ENCODE data around the gene ERGIC3.

ERGIC3 gene

DNA sequence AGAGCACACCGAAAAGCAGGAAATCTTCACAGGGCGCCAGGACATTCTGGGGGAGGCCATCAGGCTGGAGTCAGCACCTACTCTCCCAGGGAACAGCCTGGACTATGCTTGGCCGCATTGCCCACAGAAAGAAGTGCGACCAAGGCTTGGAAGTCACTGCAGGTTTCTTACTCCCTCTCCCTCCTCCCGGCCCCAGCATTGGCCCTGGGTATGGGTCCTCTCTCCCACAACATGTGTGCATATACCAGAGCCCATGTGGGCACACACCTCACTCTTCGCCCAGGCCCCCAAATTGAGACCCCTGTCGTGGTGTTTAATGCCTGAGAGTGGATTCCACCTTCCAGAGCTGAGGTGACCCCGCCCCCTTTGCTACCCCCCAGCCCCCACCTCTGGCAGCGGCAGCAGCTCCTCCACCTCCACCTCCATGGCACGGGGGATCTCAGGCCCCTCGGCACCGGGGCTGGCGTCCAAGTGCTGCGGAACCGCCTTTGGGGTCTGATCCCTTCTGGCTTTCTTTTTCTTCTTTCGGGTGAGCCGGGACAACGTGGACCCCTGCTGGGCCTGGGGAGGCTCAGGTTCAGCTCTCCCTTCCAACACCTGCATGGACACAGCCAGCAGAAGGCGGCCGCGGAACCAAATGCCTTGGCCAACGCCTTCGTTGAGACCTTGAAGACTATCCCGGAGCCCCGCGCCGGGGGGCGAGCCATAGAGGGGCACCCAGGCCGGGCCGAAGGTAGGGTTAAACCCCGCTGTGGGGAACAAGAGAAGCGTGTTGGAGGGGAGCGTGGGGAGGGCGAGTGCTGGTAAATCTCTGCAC is 58.5 kb downstream of the ERGIC3 start:
- DNase-seq, result no peak

DNA sequence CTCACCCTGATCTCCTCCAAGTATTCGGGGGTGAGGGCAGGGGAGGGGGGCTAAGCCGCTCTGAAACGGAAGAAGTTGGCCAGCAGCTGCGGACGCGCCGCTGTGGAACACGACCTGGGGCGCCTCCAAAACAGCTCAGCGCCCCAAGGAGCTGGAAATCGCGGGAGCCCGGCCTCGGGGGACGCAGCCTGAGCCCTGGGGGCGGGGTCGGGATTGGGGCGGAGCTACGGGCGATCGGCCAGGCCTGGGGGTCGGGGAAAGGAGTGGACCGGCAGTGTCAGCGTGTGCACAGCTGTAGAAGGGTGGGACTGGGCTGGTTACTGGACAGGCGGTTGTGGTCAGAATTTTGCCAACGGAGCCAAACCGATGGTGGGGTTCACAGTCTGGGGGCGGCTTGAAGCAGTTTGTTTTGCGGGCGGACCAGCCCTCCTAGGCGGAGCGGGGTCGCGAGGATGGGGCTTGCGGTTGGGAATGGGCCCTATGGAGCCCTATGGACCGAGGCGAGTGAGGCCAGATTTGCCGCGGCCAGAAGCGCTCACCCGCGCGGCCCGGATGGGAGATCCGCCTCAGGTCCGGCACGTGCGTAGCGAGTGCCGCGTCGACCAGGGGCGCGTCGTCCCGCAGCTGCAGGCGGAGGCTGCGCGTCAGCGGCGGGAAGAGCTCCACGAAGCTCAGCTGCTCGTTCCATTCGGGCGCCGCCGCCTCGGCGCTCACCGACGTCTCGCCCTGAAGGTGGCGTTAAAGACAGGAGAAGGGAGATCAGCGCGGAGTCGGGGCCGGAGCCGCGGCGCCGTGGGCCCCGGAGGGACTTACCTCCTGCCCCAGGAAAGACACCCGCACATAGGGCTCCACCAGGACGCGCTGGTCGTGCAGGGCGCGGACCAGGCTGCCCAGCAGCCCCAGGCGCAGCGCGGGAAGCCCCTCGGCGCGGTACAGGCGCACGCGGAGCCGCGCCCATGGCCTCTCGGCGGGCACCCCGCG is 59.4 kb downstream of the ERGIC3 start:
- DNase-seq, result peak; percentile 73

DNA sequence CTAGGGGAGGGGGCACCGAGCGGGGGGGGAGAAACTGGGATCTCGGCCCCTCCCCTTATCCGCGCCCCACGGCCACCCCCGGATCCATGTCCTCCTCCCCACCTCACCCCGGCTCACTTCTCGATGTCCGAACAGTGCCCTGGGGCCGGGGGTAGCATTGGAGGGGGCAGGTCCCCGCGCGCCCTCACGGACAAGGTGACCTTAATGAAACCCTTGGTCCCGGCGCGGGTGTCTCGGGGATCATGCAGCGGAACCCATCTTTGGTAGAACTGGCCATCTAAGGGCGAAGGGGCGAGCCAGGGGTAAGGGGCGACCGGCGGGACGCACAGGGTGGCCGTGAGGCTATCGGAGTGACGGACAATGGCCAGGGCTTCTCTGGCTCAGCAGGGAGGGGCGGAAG is 60.1 kb downstream of the ERGIC3 start:
- no peak for DNase-seq

DNA sequence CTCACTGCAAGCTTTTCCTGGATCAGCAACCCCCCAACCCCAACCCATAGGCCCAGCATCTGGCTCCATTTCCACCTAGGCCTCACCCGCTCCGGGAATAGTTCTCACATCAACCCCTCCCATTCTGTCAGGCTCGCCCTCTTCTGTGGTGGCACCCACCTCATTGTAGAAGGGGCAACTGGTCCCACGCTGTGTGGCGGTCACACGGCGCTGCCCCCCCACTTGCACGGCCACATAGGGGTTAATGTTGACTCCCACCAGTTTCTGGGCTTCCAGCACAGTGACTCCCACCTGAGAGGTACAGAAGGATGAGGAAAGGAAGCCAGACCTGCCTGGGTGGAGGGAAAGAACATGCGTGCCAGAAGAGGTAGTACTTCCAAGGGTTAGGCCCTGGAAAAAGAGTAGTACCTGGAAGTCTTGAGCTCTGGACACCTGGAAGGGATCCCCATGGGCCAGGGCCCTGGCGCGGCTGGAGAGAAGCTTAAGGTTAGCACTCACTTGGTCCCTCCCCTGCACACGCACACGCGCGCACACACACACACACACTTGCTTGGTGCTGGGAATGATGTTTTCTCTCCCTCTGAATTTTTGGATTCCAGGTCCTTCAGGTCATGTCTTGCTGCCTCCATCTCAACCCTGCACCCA is 61.1 kb downstream of the ERGIC3 start:
- no peak for DNase-seq

DNA sequence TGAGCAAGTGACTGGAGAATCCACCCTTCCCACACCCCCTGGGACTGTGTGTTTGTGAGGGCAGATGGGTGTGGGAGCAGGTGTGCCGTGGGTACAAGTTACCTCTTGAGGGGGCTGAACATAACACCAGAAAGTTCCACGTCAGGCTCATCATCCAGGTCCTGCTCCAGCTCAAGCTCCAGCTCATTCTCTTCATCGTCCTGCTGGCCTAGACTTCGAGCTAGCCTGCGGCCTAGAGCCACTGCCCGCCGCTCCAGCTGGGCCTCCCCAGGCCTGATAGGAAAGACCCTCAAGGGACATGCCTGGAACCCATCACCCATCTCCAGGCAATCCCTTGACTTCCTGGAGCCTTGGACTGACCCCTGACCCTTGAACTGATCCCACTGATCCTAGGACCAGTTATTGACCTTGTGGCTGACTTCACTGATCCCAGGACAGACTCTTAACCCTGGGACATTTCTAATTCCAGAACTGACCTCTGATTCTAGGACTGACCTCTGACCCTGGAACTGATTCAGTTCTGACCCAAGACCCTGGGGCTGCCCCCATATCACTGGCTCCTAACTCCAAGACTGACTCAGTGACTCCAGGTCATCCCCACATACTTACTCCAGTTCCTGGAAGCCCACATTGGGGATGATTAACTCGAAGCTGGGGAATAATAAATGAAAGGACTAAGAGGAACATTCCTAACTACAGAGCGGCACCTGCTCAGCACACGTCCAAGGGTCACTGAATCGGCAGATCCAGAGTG is 62.0 kb downstream of the ERGIC3 start:
- no peak for DNase-seq

DNA sequence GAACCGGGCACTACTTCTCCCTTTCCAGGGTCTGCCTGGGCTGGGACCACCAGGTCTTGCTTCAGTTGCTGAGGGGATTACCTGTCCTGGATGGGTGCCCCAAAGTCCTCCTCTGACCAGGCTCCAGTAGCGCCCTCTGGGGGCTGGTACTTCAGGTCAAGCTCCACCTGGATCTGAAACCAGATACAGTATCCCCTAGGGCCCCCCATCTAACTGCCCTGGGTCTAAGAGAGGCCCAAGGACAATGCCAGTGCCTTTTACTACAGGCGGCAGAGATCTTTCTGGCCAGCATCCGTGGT is 62.5 kb downstream of the ERGIC3 start:
- no peak for DNase-seq

DNA sequence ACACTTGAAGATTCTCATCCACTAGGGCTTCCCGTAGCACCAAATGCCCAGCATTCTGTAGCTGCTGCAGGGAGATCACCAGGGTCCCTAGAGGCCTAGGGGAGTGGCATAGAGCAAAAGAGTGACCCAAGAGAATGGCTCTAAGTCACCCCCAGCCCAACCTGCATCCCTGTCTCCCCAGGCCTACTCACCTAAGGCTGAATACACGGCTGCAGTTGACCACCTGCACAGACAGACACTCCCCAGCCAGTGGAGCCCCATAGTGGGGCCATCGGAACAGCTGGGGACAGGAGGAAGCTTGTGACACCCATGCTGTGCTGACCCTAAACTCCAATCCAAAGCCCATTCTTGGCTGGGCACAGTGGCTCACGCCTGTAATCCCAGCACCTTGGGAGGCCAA is 64.2 kb downstream of the ERGIC3 start:
- no peak for DNase-seq

Measured in EL (cell line).